K562 (cell line): ENCODE results near the gene TNFAIP3. TPM values are rescaled to one million over a fixed set of nuclear protein-coding genes. Genes with fewer than 3 reads are reported as not detected.

Experiments
- ARNT ChIP-seq, 2 experiments: fragments of 450-650 bp; IDR thresholded peaks; 2 replicates each; pipeline ENCODE4 v1.6.1; 2016; ENCODE audit warnings: mild to moderate bottlenecking in 1 of 2
- BCOR ChIP-seq: fragments of 450-650 bp; IDR thresholded peaks from 2 replicates; pipeline ENCODE4 v1.6.1; 2016
- BRD4 ChIP-seq: fragments of 200-600 bp; sonication (generic); IDR thresholded peaks from 2 replicates; pipeline ENCODE4 v1.6.1; 2017; ENCODE audit warnings: inconsistent platforms
- CBX8 ChIP-seq: fragments of 200-600 bp; sonication (generic); IDR thresholded peaks from 2 replicates; pipeline ENCODE4 v1.6.1; 2012; ENCODE audit warnings: borderline replicate concordance, mixed run types, low read depth, mild to moderate bottlenecking, moderate library complexity, mixed read lengths, low read length, control low read depth, inconsistent platforms; ENCODE audit not compliant: poor library complexity, severe bottlenecking; ENCODE audit errors: extremely low read depth
- CEBPB ChIP-seq: fragments of 450-650 bp; IDR thresholded peaks from 2 replicates; pipeline ENCODE4 v1.6.1; 2016; ENCODE audit warnings: missing genetic modification characterization, missing compliant biosample characterization
- DPF2 ChIP-seq: fragments of 450-650 bp; IDR thresholded peaks from 2 replicates; pipeline ENCODE4 v1.6.1; 2016
- ETV5 ChIP-seq: sonication (generic); formaldehyde crosslinking; IDR thresholded peaks from 2 replicates; pipeline ENCODE4 v1.4.0; 2020; ENCODE audit warnings: low read depth, mild to moderate bottlenecking, missing genetic modification reagents
- FOXA3 ChIP-seq, 2 experiments: fragments of 450-650 bp in 1 of 2; sonication (generic) in 1 of 2; formaldehyde crosslinking; IDR thresholded peaks in 1 of 2; conservative IDR thresholded peaks in 1 of 2; 2 replicates each; pipeline versions ENCODE4 v1.4.0 to v1.8.0; 2020 to 2022; ENCODE audit warnings: mild to moderate bottlenecking in 2 of 2, missing genetic modification reagents in 1 of 2
- HLTF ChIP-seq: fragments of 450-650 bp; IDR thresholded peaks from 2 replicates; pipeline ENCODE4 v1.6.1; 2016
- HNRNPUL1 ChIP-seq: fragments of 200-400 bp; formaldehyde crosslinking; IDR thresholded peaks from 2 replicates; pipeline ENCODE4 v1.6.1; 2017; ENCODE audit warnings: low read length
- MCM5 ChIP-seq: fragments of 450-650 bp; IDR thresholded peaks from 2 replicates; pipeline ENCODE4 v1.6.1; 2016; ENCODE audit warnings: low read depth
- NELFE ChIP-seq: IDR thresholded peaks from 2 replicates; pipeline ENCODE4 v1.6.1; 2011; ENCODE audit warnings: mild to moderate bottlenecking; ENCODE audit not compliant: insufficient read depth, insufficient read length
- SAP30 ChIP-seq: fragments of 200-600 bp; sonication (generic); IDR thresholded peaks from 2 replicates; pipeline ENCODE4 v1.6.1; 2012; ENCODE audit warnings: borderline replicate concordance, low read depth, mild to moderate bottlenecking, moderate library complexity, low read length, control low read depth, inconsistent platforms; ENCODE audit not compliant: insufficient read depth, poor library complexity, severe bottlenecking
- TARDBP ChIP-seq: fragments of 450-650 bp; IDR thresholded peaks from 2 replicates; pipeline ENCODE4 v1.6.1; 2016
- TBL1XR1 ChIP-seq, 2 experiments: IDR thresholded peaks; 2 replicates each; pipeline ENCODE4 v1.6.1; 2012; ENCODE audit warnings: improper control_type of control experiment in 2 of 2, low read length in 2 of 2, mild to moderate bottlenecking in 1 of 2
- TRIM24 ChIP-seq, 2 experiments: fragments of 450-650 bp; IDR thresholded peaks; 2 replicates each; pipeline ENCODE4 v1.6.1; 2016
- ZBTB17 ChIP-seq: fragments of 450-650 bp; formaldehyde crosslinking; IDR thresholded peaks from 2 replicates; pipeline ENCODE4 v1.4.0; 2020; ENCODE audit warnings: mild to moderate bottlenecking
- ZNF175 ChIP-seq: fragments of 200-800 bp; sonication (Bioruptor generic); IDR thresholded peaks from 2 replicates; pipeline ENCODE4 v1.6.1; 2016; ENCODE audit warnings: low read depth, mild to moderate bottlenecking, missing genetic modification characterization, missing compliant biosample characterization
- ZNF263 ChIP-seq: sonication (generic); formaldehyde crosslinking; IDR thresholded peaks from 2 replicates; pipeline ENCODE4 v1.8.0; 2022; ENCODE audit warnings: mild to moderate bottlenecking, missing genetic modification reagents, borderline replicate concordance
- ZNF384 ChIP-seq: IDR thresholded peaks from 2 replicates; pipeline ENCODE4 v1.6.1; 2012; ENCODE audit warnings: low read depth, low read length, improper control_type of control experiment
- ZNF41 ChIP-seq: fragments of 250-450 bp; sonication (Bioruptor Pico); conservative IDR thresholded peaks from 2 replicates; pipeline ENCODE4 v1.4.0; 2020; ENCODE audit warnings: mild to moderate bottlenecking
- polyA plus RNA-seq, 8 experiments: library from polyadenylated mRNA; depleted of rRNA in 4 of 8; stranded (reverse) in 5 of 8; unstranded in 3 of 8; fragments of >200 nt; fragmentation: Nextera tagmentation in 2 of 8; fragmentation: Illumina TruSeq in 1 of 8; extraction: Ambion mirVana in 2 of 8; extraction: Trizol in 1 of 8; gene quantifications; 2 replicates each; pipeline versions ENCODE4 v1.2.1 to v1.2.3, GENCODE V29; 2011 to 2014; ENCODE audit warnings: inconsistent platforms in 1 of 8, missing spikeins in 1 of 8
- total RNA-seq, 7 experiments: library from RNA; depleted of rRNA in 6 of 7; stranded (reverse); fragments of >200 nt in 6 of 7; fragmentation: Illumina TruSeq in 2 of 7; extraction: Trizol in 2 of 7; gene quantifications; 2 replicates each; pipeline versions ENCODE4 v1.2.1 to v1.2.3, GENCODE V29; 2011 to 2021; ENCODE audit warnings: low replicate concordance in 1 of 7
- TF ChIP-seq, protein P1 (sequence below): fragments of 250-450 bp; sonication (Bioruptor Pico); IDR thresholded peaks from 2 replicates; pipeline ENCODE4 v1.5.0; 2021; ENCODE audit warnings: mild to moderate bottlenecking, borderline replicate concordance
- TF ChIP-seq, protein P2 (sequence below): fragments of 450-650 bp; IDR thresholded peaks from 2 replicates; pipeline ENCODE4 v1.7.1; 2018; ENCODE audit warnings: mild to moderate bottlenecking, low read depth; ENCODE audit not compliant: partially characterized antibody
- TF ChIP-seq, protein P3 (sequence below), 3 experiments: IDR thresholded peaks in 2 of 3; conservative IDR thresholded peaks in 1 of 3; 2 replicates each; pipeline ENCODE4 v1.5.1; 2011 to 2012; ENCODE audit warnings: low read length in 3 of 3, mild to moderate bottlenecking in 3 of 3, control low read depth in 2 of 3, improper control_type of control experiment in 1 of 3, inconsistent platforms in 1 of 3, low read depth in 1 of 3, mixed read lengths in 1 of 3, moderate library complexity in 1 of 3; ENCODE audit not compliant: insufficient read depth in 2 of 3

The TNFAIP3 gene
- total and polyA plus RNA-seq, 9 of the 15 experiments (the other 6 are each of a cell fraction or from before 2014, with no cell fraction given), result 0.79 to 17.0 (median 6.4) TPM

DNA sequence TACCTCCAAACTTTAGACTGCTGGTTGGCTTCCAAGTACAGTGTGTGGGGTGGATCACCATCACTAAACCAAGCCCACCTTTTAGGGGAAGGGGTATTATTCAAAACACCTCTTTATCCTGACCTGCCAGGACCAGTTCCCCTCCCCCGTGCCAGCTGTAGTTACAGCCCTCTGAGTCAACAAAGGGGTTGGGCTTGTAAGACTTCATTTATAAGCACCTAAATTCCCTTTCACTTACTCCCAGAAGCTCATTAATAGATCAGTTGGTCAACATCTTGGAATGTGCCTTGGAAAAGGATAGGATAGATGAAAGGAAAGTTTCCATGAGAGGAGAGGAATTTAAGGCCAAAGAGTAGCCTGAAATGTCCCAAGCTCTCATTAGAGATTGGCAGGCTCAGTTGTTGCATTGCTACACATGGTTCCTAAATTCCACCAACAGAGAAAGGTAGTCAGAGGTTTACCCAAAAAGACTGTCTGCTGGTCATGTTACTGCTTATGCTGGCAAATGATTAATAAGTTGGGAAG, 59.2 kb downstream of the TNFAIP3 start (continued):
- no peak for TF ChIP-seq ZNF384
- no peak for TF ChIP-seq ZNF175
- no peak for TF ChIP-seq ZNF263 (CRISPR knock-in tag)
- TF ChIP-seq, protein P1, sequence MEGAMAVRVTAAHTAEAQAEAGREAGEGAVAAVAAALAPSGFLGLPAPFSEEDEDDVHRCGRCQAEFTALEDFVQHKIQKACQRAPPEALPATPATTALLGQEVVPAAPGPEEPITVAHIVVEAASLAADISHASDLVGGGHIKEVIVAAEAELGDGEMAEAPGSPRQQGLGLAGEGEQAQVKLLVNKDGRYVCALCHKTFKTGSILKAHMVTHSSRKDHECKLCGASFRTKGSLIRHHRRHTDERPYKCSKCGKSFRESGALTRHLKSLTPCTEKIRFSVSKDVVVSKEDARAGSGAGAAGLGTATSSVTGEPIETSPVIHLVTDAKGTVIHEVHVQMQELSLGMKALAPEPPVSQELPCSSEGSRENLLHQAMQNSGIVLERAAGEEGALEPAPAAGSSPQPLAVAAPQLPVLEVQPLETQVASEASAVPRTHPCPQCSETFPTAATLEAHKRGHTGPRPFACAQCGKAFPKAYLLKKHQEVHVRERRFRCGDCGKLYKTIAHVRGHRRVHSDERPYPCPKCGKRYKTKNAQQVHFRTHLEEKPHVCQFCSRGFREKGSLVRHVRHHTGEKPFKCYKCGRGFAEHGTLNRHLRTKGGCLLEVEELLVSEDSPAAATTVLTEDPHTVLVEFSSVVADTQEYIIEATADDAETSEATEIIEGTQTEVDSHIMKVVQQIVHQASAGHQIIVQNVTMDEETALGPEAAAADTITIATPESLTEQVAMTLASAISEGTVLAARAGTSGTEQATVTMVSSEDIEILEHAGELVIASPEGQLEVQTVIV (CRISPR knock-in tag), result no peak
- peak in 1 of 2 experiments; percentile 33; a peak in 1 of 4 replicates for TF ChIP-seq TRIM24 (IDR thresholded peaks at IDR 0.05)
- TF ChIP-seq BRD4, result no peak
- no peak for TF ChIP-seq NELFE
- TF ChIP-seq ARNT (IDR thresholded peaks at IDR 0.05), result no peak
- no peak for TF ChIP-seq SAP30
- TF ChIP-seq ZBTB17 (CRISPR knock-in tag), result no peak
- no peak for TF ChIP-seq TARDBP
- TF ChIP-seq, protein P2, sequence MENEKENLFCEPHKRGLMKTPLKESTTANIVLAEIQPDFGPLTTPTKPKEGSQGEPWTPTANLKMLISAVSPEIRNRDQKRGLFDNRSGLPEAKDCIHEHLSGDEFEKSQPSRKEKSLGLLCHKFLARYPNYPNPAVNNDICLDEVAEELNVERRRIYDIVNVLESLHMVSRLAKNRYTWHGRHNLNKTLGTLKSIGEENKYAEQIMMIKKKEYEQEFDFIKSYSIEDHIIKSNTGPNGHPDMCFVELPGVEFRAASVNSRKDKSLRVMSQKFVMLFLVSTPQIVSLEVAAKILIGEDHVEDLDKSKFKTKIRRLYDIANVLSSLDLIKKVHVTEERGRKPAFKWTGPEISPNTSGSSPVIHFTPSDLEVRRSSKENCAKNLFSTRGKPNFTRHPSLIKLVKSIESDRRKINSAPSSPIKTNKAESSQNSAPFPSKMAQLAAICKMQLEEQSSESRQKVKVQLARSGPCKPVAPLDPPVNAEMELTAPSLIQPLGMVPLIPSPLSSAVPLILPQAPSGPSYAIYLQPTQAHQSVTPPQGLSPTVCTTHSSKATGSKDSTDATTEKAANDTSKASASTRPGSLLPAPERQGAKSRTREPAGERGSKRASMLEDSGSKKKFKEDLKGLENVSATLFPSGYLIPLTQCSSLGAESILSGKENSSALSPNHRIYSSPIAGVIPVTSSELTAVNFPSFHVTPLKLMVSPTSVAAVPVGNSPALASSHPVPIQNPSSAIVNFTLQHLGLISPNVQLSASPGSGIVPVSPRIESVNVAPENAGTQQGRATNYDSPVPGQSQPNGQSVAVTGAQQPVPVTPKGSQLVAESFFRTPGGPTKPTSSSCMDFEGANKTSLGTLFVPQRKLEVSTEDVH, result no peak
- peak; percentile 96 to 98 for TF ChIP-seq FOXA3 (CRISPR knock-in tag; conservative IDR thresholded peaks at IDR 0.05 in 1 of 2, IDR thresholded peaks at IDR 0.05 in 1 of 2)
- TF ChIP-seq TBL1XR1 (IDR thresholded peaks at IDR 0.05; ENCODE audit: low read length in 2 of 2), result no peak
- TF ChIP-seq MCM5, result no peak
- TF ChIP-seq DPF2, result peak; percentile 73
- TF ChIP-seq CEBPB (tag), result no peak
- no peak for TF ChIP-seq HLTF
- TF ChIP-seq ETV5, result 0 out of 2 replicates have a peak, but pooled peaks have one; percentile 40
- TF ChIP-seq BCOR, result no peak
- TF ChIP-seq CBX8, result no peak
- TF ChIP-seq, protein P3, sequence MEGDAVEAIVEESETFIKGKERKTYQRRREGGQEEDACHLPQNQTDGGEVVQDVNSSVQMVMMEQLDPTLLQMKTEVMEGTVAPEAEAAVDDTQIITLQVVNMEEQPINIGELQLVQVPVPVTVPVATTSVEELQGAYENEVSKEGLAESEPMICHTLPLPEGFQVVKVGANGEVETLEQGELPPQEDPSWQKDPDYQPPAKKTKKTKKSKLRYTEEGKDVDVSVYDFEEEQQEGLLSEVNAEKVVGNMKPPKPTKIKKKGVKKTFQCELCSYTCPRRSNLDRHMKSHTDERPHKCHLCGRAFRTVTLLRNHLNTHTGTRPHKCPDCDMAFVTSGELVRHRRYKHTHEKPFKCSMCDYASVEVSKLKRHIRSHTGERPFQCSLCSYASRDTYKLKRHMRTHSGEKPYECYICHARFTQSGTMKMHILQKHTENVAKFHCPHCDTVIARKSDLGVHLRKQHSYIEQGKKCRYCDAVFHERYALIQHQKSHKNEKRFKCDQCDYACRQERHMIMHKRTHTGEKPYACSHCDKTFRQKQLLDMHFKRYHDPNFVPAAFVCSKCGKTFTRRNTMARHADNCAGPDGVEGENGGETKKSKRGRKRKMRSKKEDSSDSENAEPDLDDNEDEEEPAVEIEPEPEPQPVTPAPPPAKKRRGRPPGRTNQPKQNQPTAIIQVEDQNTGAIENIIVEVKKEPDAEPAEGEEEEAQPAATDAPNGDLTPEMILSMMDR (IDR thresholded peaks at IDR 0.05 in 2 of 3, conservative IDR thresholded peaks at IDR 0.05 in 1 of 3; ENCODE audit: insufficient read depth in 2 of 3, low read depth in 1 of 3, low read length in 3 of 3), result no peak
- TF ChIP-seq HNRNPUL1, result no peak
- TF ChIP-seq ZNF41 (CRISPR knock-in tag), result no peak
